HepG2 (cell line): Measurements from ENCODE around the gene PHKB. TPM values are rescaled to one million over a fixed set of nuclear protein-coding genes. Genes with fewer than 3 reads are reported as not detected.

ENCODE experiments used
- ATAC-seq: fragments of 200-7000 bp; cut with Tn5 transposase; 3 replicates; pipeline ENCODE4 v1.9.1; 2020; ENCODE audit warnings: mild to moderate bottlenecking, moderate library complexity
- BruUV-seq: library from RNA; stranded (reverse); fragments of 400-500 nt; replicated peaks from 2 replicates; lab custom pipeline; 2021; lab: Mats Ljungman, UMichigan
- CTCF ChIA-PET: fragments of 300-600 bp; formaldehyde crosslinking; extraction: SDS; loops from one replicate; lab custom pipeline; 2021; ENCODE audit warnings: low total read pairs, inconsistent platforms, low intra/inter-chr PET ratio; lab: Yijun Ruan, JAX
- POLR2A ChIA-PET: fragments of 350-600 bp; sonication (Branson Sonifier 250); formaldehyde crosslinking; loops from one replicate; lab custom pipeline; 2020; ENCODE audit warnings: antibody characterized with exemption, inconsistent platforms; lab: Yijun Ruan, JAX
- DNase-seq: peaks from one replicate; pipeline ENCODE4 v3.0.0-alpha.2; 2015; ENCODE audit warnings: low spot score
- FAIRE-seq: peaks from 3 replicates; lab custom pipeline; 2011; peaks lifted over from hg19 to GRCh38; lab: Jason Lieb, UNC
- H2AFZ ChIP-seq: one replicate; pipeline ENCODE4 v1.6.1; 2011; ENCODE audit warnings: low read length, inconsistent platforms
- H3K27ac ChIP-seq: fragments of 300-600 bp; 3 replicates; pipeline ENCODE4 v1.8.0; 2011; ENCODE audit warnings: mixed run types, mild to moderate bottlenecking, mixed read lengths, low read length, inconsistent platforms; ENCODE audit not compliant: insufficient read depth; ENCODE audit errors: extremely low read length
- H3K27me3 ChIP-seq, 2 experiments: fragments of 200-600 bp in 1 of 2; 2 replicates in 1 of 2; 3 replicates in 1 of 2; pipeline versions ENCODE4 v1.6.0 to v1.8.0; 2011; ENCODE audit warnings: low read length in 2 of 2, mild to moderate bottlenecking in 2 of 2, moderate library complexity in 2 of 2, inconsistent platforms in 1 of 2; ENCODE audit not compliant: insufficient read depth in 2 of 2, control insufficient read depth in 1 of 2
- H3K36me3 ChIP-seq, 2 experiments: fragments of 200-600 bp in 1 of 2; replicated peaks in 1 of 2; 2 replicates in 1 of 2; 3 replicates in 1 of 2; pipeline versions ENCODE4 v1.5.1 to v1.8.0; 2011; ENCODE audit warnings: low read length in 2 of 2, inconsistent platforms in 1 of 2; ENCODE audit not compliant: insufficient read depth in 2 of 2, control insufficient read depth in 1 of 2
- H3K4me1 ChIP-seq: 2 replicates; pipeline ENCODE4 v1.5.1; 2012; ENCODE audit warnings: low read length, inconsistent platforms; ENCODE audit not compliant: insufficient read depth
- H3K4me2 ChIP-seq: 2 replicates; pipeline ENCODE4 v1.6.0; 2011; ENCODE audit warnings: low read depth, low read length, inconsistent platforms
- H3K4me3 ChIP-seq, 3 experiments: fragments of 200-600 bp in 1 of 3; sonication (generic), shearing (Covaris generic) in 1 of 3; replicated peaks in 1 of 3; 2 replicates each; pipeline ENCODE4 v1.5.1; 2011 to 2016; ENCODE audit warnings: low read length in 3 of 3, inconsistent platforms in 2 of 3, low read depth in 2 of 3, mild to moderate bottlenecking in 2 of 3, control low read depth in 1 of 3, mixed read lengths in 1 of 3; ENCODE audit not compliant: insufficient read depth in 1 of 3
- H3K79me2 ChIP-seq: one replicate; pipeline ENCODE4 v1.6.1; 2011; ENCODE audit warnings: low read length, inconsistent platforms; ENCODE audit not compliant: insufficient read depth
- H3K9ac ChIP-seq: 2 replicates; pipeline ENCODE4 v1.6.0; 2011; ENCODE audit warnings: mild to moderate bottlenecking, low read depth, low read length, inconsistent platforms; ENCODE audit not compliant: insufficient read depth
- H3K9me3 ChIP-seq: 2 replicates; pipeline ENCODE4 v1.5.1; 2012; ENCODE audit warnings: mild to moderate bottlenecking, low read length
- H4K20me1 ChIP-seq: 2 replicates; pipeline ENCODE4 v1.6.0; 2011; ENCODE audit warnings: inconsistent platforms, mild to moderate bottlenecking, low read length, moderate library complexity; ENCODE audit not compliant: insufficient read depth
- ARNT ChIP-seq: fragments of 450-650 bp; IDR thresholded peaks from 2 replicates; pipeline ENCODE4 v1.6.1; 2017
- BCL6 ChIP-seq: IDR thresholded peaks from 2 replicates; pipeline ENCODE4 v1.6.1; 2016; ENCODE audit warnings: missing genetic modification reagents, missing compliant biosample characterization
- FOXJ3 ChIP-seq: sonication (generic); formaldehyde crosslinking; IDR thresholded peaks from 2 replicates; pipeline ENCODE4 v1.4.0; 2020; ENCODE audit warnings: missing genetic modification reagents, mild to moderate bottlenecking, borderline replicate concordance
- GZF1 ChIP-seq: sonication (generic); formaldehyde crosslinking; IDR thresholded peaks from 2 replicates; pipeline ENCODE4 v1.5.1; 2020; ENCODE audit warnings: mild to moderate bottlenecking, missing genetic modification reagents
- HNRNPH1 ChIP-seq: fragments of 200-400 bp; formaldehyde crosslinking; optimal IDR thresholded peaks from 2 replicates; pipeline ENCODE3; 2017; ENCODE audit warnings: mild to moderate bottlenecking, low read depth, low read length
- KDM3A ChIP-seq: IDR thresholded peaks from 2 replicates; pipeline ENCODE4 v1.6.1; 2018; ENCODE audit warnings: low read depth, missing compliant biosample characterization
- MIER2 ChIP-seq: IDR thresholded peaks from 2 replicates; pipeline ENCODE4 v1.6.1; 2016; ENCODE audit warnings: missing biosample characterization, missing genetic modification reagents
- NPAS2 ChIP-seq: sonication (generic); formaldehyde crosslinking; IDR thresholded peaks from 2 replicates; pipeline ENCODE4 v1.8.0; 2022; ENCODE audit warnings: mild to moderate bottlenecking, missing genetic modification reagents, borderline replicate concordance
- SMARCE1 ChIP-seq: fragments of 450-650 bp; IDR thresholded peaks from 2 replicates; pipeline ENCODE4 v1.6.1; 2017; ENCODE audit warnings: borderline replicate concordance
- ZC3H4 ChIP-seq: sonication (generic); formaldehyde crosslinking; IDR thresholded peaks from 2 replicates; pipeline ENCODE4 v1.4.0; 2020; ENCODE audit warnings: missing genetic modification reagents, borderline replicate concordance
- ZNF20 ChIP-seq: sonication (generic); formaldehyde crosslinking; IDR thresholded peaks from 2 replicates; pipeline ENCODE4 v1.4.0; 2020; ENCODE audit warnings: mild to moderate bottlenecking, moderate library complexity, missing genetic modification reagents
- ZNF749 ChIP-seq: sonication (generic); formaldehyde crosslinking; IDR thresholded peaks from 2 replicates; pipeline ENCODE4 v1.8.0; 2022; ENCODE audit warnings: mild to moderate bottlenecking, missing genetic modification reagents, moderate library complexity, borderline replicate concordance
- ZNF761 ChIP-seq: sonication (generic); formaldehyde crosslinking; conservative IDR thresholded peaks from 2 replicates; pipeline ENCODE4 v1.4.0; 2020; ENCODE audit warnings: mild to moderate bottlenecking, missing genetic modification reagents
- ZSCAN20 ChIP-seq: sonication (generic); formaldehyde crosslinking; IDR thresholded peaks from 2 replicates; pipeline ENCODE4 v1.4.0; 2020; ENCODE audit warnings: missing genetic modification reagents, mild to moderate bottlenecking, borderline replicate concordance
- ZSCAN29 ChIP-seq: sonication (generic); formaldehyde crosslinking; conservative IDR thresholded peaks from 2 replicates; pipeline ENCODE4 v1.4.0; 2020; ENCODE audit warnings: mild to moderate bottlenecking, missing genetic modification reagents
- WGBS: methylation state at CpG from one replicate; pipeline ENCODE4 v1.1.6; 2017; ENCODE audit warnings: low lambda C conversion rate; 5-methylcytosine and 5-hydroxymethylcytosine counted together
- in situ Hi-C: cut with HindIII; loops from 2 replicates; pipeline ENCODE4 v1.10.0; 2017; ENCODE audit warnings: low pct_unique_long_range_greater_than_20kb; ENCODE audit not compliant: extremely low pct_ligation_motif_present
- intact Hi-C: fragments of 100-400 bp; cut with micrococcal nuclease; formaldehyde crosslinking; loops from one replicate; pipeline ENCODE4 v1.10.0; 2022; ENCODE audit not compliant: unreplicated experiment
- polyA plus RNA-seq, 8 experiments: library from polyadenylated mRNA; depleted of rRNA in 3 of 8; stranded (reverse) in 7 of 8; unstranded in 1 of 8; fragments of >200 nt; fragmentation: Illumina TruSeq in 4 of 8; extraction: Trizol in 4 of 8; gene quantifications; 2 replicates each; pipeline versions ENCODE4 v1.2.1 to v1.2.3, GENCODE V29; 2011 to 2016; ENCODE audit warnings: low read depth in 4 of 8, missing spikeins in 1 of 8, mixed read lengths in 1 of 8; ENCODE audit not compliant: insufficient read depth in 1 of 8
- total RNA-seq, 5 experiments: library from RNA; depleted of rRNA; stranded (reverse); fragments of >200 nt; fragmentation: Illumina TruSeq; extraction: Trizol; gene quantifications; 2 replicates each; pipeline ENCODE4 v1.2.3, GENCODE V29; 2016; ENCODE audit warnings: low read depth in 1 of 5

The PHKB gene
- total and polyA plus RNA-seq, 2 of the 13 experiments (the other 11 are each of a cell fraction or from before 2014, with no cell fraction given), result 66.0 to 80.8 TPM

DNA sequence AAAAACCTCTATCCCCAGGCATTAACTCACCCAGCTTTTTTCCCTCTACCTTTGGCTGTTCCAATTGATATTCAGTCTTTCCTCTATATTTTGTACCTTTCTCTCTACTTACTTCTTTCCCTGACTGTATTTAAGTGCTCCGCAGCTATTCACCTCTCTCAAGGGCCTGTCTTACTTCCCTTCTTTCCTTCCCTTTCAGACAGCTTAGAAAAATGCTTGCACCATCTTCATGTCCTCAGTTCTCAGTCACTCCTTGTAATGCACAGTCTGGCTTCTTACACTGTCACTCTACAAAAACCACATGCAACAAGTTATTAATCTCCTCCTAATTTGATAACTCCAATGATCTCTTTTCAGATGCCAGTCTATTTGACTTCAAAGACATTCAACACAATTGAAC is 163.4 kb downstream of the PHKB start:
- no TSS peak for BruUV-seq
- TF ChIP-seq SMARCE1 (no peak), ZSCAN29 (no peak), ZNF761 (CRISPR knock-in tag) (no peak), FOXJ3 (CRISPR knock-in tag) (no peak), BCL6 (CRISPR knock-in tag) (no peak), NPAS2 (no peak), ZC3H4 (CRISPR knock-in tag) (no peak), ZNF20 (CRISPR knock-in tag) (no peak)

DNA sequence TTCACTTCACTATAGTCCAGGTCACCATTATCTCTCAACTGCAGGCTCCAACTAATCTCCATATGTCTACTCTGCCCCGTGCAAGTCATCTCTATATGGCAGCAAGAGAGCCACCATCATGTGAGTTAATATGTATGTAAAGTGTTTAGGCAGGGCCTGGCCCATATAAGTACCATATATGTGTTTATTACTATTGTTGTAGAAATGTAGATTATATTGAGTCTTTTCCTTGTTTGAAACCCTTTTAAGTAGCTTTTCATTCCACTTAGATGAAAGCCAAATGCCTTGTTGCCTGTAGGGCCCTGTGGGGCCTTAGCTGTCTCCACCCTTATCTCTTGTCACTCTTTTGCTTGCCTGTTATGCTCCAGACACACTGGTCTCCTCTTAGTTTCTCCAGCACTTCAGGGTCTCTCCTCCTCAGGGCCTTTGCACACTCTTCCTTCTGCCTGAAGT is 164.0 kb downstream of the PHKB start:
- Histone ChIP-seq H3K9me3 (no peaks in the 10 kb centered on the region), H3K27ac (no peak overlapping the region), H3K9ac (no peak overlapping the region), H2AFZ (no peak overlapping the region), H4K20me1 (no peaks in the 10 kb centered on the region), H3K4me1 (no peaks in the 10 kb centered on the region), H3K4me3 (no peak overlapping the region), H3K4me2 (no peak overlapping the region), H3K79me2 (no peaks in the 10 kb centered on the region), H3K36me3 (no peaks in the 10 kb centered on the region), H3K27me3 (no peaks in the 10 kb centered on the region)
- CTCF ChIA-PET, result no interaction called here
- BruUV-seq, result no TSS peak
- FAIRE-seq (no peak), ATAC-seq (no peak), DNase-seq (no peak)
- in situ Hi-C loops (no loop called here), intact Hi-C loops (no loop called here)
- POLR2A ChIA-PET, result no interaction called here
- TF ChIP-seq KDM3A (CRISPR knock-in tag) (no peak), ZNF749 (CRISPR knock-in tag) (no peak), ARNT (no peak), ZSCAN20 (no peak), HNRNPH1 (no peak), GZF1 (CRISPR knock-in tag) (no peak), MIER2 (CRISPR knock-in tag) (no peak)
- 97% methylated on average over 1 of the region's 1 CpG for WGBS

More for the DNA sequence above, 163.4 kb downstream of the PHKB start:
- POLR2A ChIA-PET, result no interaction called here
- no peaks in the 10 kb centered on the region for H4K20me1 ChIP-seq
- in situ Hi-C loops (no loop called here), intact Hi-C loops (no loop called here)
- DNase-seq (no peak), ATAC-seq (no peak), FAIRE-seq (no peak)
- H3K4me1 ChIP-seq, result no peaks in the 10 kb centered on the region
- H3K4me2 ChIP-seq, result no peak overlapping the region
- H3K36me3 ChIP-seq, result no peaks in the 10 kb centered on the region
- WGBS, result 98% methylated on average over 1 of the region's 1 CpG
- H3K9me3 ChIP-seq, result no peaks in the 10 kb centered on the region
- no peak overlapping the region for H2AFZ ChIP-seq
- H3K4me3 ChIP-seq, result no peak overlapping the region
- H3K27ac ChIP-seq, result no peak overlapping the region
- H3K27me3 ChIP-seq, result no peaks in the 10 kb centered on the region
- H3K9ac ChIP-seq, result no peak overlapping the region
- H3K79me2 ChIP-seq, result no peaks in the 10 kb centered on the region
- CTCF ChIA-PET, result no interaction called here
